Measurements from ENCODE around the gene CFAP97.

Gene CFAP97

GRCh38 chr4:185237175-185237574, 33.4 kb upstream of the CFAP97 start:
- Histone ChIP-seq H3K36me3 (ENCODE audit: control insufficient read depth in 1 of 2, insufficient read depth in 2 of 2, low read length in 2 of 2) (no peaks in the 10 kb centered on the region), H3K9me3 (ENCODE audit: control insufficient read depth in 1 of 2, low read length in 2 of 2) (no peaks in the 10 kb centered on the region), H3K4me3 (ENCODE audit: low read depth in 1 of 2, low read length in 2 of 2) (no peak overlapping the region), H3K27ac (ENCODE audit: low read length) (peak overlapping the region; percentile 46), H3K27me3 (ENCODE audit: low read depth, low read length) (no peaks in the 10 kb centered on the region), H3K4me1 (ENCODE audit: control insufficient read depth in 1 of 2, insufficient read depth in 2 of 2, low read length in 2 of 2) (peaks cover 0 to 7% of the 10 kb centered on the region in 2 donors)

GRCh38 chr4:185235843-185236503, 32.2 kb upstream of the CFAP97 start:
- peak overlapping the region; percentile 23 for H3K27ac ChIP-seq (ENCODE audit: low read length)
- no peaks in the 10 kb centered on the region for H3K36me3 ChIP-seq (ENCODE audit: control insufficient read depth in 1 of 2, insufficient read depth in 2 of 2, low read length in 2 of 2)
- H3K4me3 ChIP-seq (ENCODE audit: low read depth in 1 of 2, low read length in 2 of 2) = no peak overlapping the region
- peaks cover 0 to 7% of the 10 kb centered on the region in 2 donors for H3K4me1 ChIP-seq (ENCODE audit: control insufficient read depth in 1 of 2, insufficient read depth in 2 of 2, low read length in 2 of 2)
- no peaks in the 10 kb centered on the region for H3K9me3 ChIP-seq (ENCODE audit: control insufficient read depth in 1 of 2, low read length in 2 of 2)
- H3K27me3 ChIP-seq (ENCODE audit: low read depth, low read length) = no peaks in the 10 kb centered on the region

GRCh38 chr4:185235119-185235842, 31.5 kb upstream of the CFAP97 start:
- Histone ChIP-seq H3K9me3 (ENCODE audit: control insufficient read depth in 1 of 2, low read length in 2 of 2) (no peaks in the 10 kb centered on the region), H3K27ac (ENCODE audit: low read length) (no peak overlapping the region), H3K4me3 (ENCODE audit: low read depth in 1 of 2, low read length in 2 of 2) (no peak overlapping the region)

GRCh38 chr4:185232370-185232769, 28.6 kb upstream of the CFAP97 start:
- Histone ChIP-seq H3K27ac (ENCODE audit: low read length) (no peak overlapping the region), H3K27me3 (ENCODE audit: low read depth, low read length) (no peaks in the 10 kb centered on the region), H3K4me1 (ENCODE audit: control insufficient read depth in 1 of 2, insufficient read depth in 2 of 2, low read length in 2 of 2) (peaks cover 0 to 11% of the 10 kb centered on the region in 2 donors), H3K4me3 (ENCODE audit: low read depth in 1 of 2, low read length in 2 of 2) (no peak overlapping the region), H3K9me3 (ENCODE audit: control insufficient read depth in 1 of 2, low read length in 2 of 2) (no peaks in the 10 kb centered on the region), H3K36me3 (ENCODE audit: control insufficient read depth in 1 of 2, insufficient read depth in 2 of 2, low read length in 2 of 2) (no peaks in the 10 kb centered on the region)

More at GRCh38 chr4:185235119-185235842, 31.5 kb upstream of the CFAP97 start:
- Histone ChIP-seq H3K36me3 (ENCODE audit: control insufficient read depth in 1 of 2, insufficient read depth in 2 of 2, low read length in 2 of 2) (no peaks in the 10 kb centered on the region), H3K4me1 (ENCODE audit: control insufficient read depth in 1 of 2, insufficient read depth in 2 of 2, low read length in 2 of 2) (peaks cover 0 to 7% of the 10 kb centered on the region in 2 donors), H3K27me3 (ENCODE audit: low read depth, low read length) (no peaks in the 10 kb centered on the region)

- Histone ChIP-seq H3K27me3 (ENCODE audit: low read depth, low read length) (no peaks in the 10 kb centered on the region), H3K4me3 (ENCODE audit: low read depth in 1 of 2, low read length in 2 of 2) (no peak overlapping the region), H3K27ac (ENCODE audit: low read length) (no peak overlapping the region), H3K36me3 (ENCODE audit: control insufficient read depth in 1 of 2, insufficient read depth in 2 of 2, low read length in 2 of 2) (no peaks in the 10 kb centered on the region), H3K9me3 (ENCODE audit: control insufficient read depth in 1 of 2, low read length in 2 of 2) (no peaks in the 10 kb centered on the region), H3K4me1 (ENCODE audit: control insufficient read depth in 1 of 2, insufficient read depth in 2 of 2, low read length in 2 of 2) (peaks cover 0 to 8% of the 10 kb centered on the region in 2 donors)
Measured at GRCh38 chr4:185229021-185229818, 25.4 kb upstream of the CFAP97 start.

GRCh38 chr4:185227713-185228278, 24.0 kb upstream of the CFAP97 start:
- H3K4me3 ChIP-seq (ENCODE audit: low read depth in 1 of 2, low read length in 2 of 2) = no peak overlapping the region
- no peaks in the 10 kb centered on the region for H3K36me3 ChIP-seq (ENCODE audit: control insufficient read depth in 1 of 2, insufficient read depth in 2 of 2, low read length in 2 of 2)
- H3K9me3 ChIP-seq (ENCODE audit: control insufficient read depth in 1 of 2, low read length in 2 of 2) = no peaks in the 10 kb centered on the region
- H3K27me3 ChIP-seq (ENCODE audit: low read depth, low read length) = no peaks in the 10 kb centered on the region
- no peak overlapping the region for H3K27ac ChIP-seq (ENCODE audit: low read length)
- peaks cover 0 to 8% of the 10 kb centered on the region in 2 donors for H3K4me1 ChIP-seq (ENCODE audit: control insufficient read depth in 1 of 2, insufficient read depth in 2 of 2, low read length in 2 of 2)

GRCh38 chr4:185227131-185227551, 23.3 kb upstream of the CFAP97 start:
- no peaks in the 10 kb centered on the region for H3K36me3 ChIP-seq (ENCODE audit: control insufficient read depth in 1 of 2, insufficient read depth in 2 of 2, low read length in 2 of 2)
- H3K4me3 ChIP-seq (ENCODE audit: low read depth in 1 of 2, low read length in 2 of 2) = no peak overlapping the region
- no peaks in the 10 kb centered on the region for H3K27me3 ChIP-seq (ENCODE audit: low read depth, low read length)
- H3K9me3 ChIP-seq (ENCODE audit: control insufficient read depth in 1 of 2, low read length in 2 of 2) = no peaks in the 10 kb centered on the region
- peaks cover 0 to 8% of the 10 kb centered on the region in 2 donors for H3K4me1 ChIP-seq (ENCODE audit: control insufficient read depth in 1 of 2, insufficient read depth in 2 of 2, low read length in 2 of 2)
- peak overlapping the region; percentile 9 for H3K27ac ChIP-seq (ENCODE audit: low read length)

- Histone ChIP-seq H3K4me3 (ENCODE audit: low read depth in 1 of 2, low read length in 2 of 2) (no peak overlapping the region), H3K36me3 (ENCODE audit: control insufficient read depth in 1 of 2, insufficient read depth in 2 of 2, low read length in 2 of 2) (no peaks in the 10 kb centered on the region), H3K4me1 (ENCODE audit: control insufficient read depth in 1 of 2, insufficient read depth in 2 of 2, low read length in 2 of 2) (peaks cover 0 to 8% of the 10 kb centered on the region in 2 donors), H3K27ac (ENCODE audit: low read length) (no peak overlapping the region), H3K27me3 (ENCODE audit: low read depth, low read length) (no peaks in the 10 kb centered on the region), H3K9me3 (ENCODE audit: control insufficient read depth in 1 of 2, low read length in 2 of 2) (no peaks in the 10 kb centered on the region)
Measured at GRCh38 chr4:185225940-185226339, 22.1 kb upstream of the CFAP97 start.

GRCh38 chr4:185224597-185224996, 20.8 kb upstream of the CFAP97 start:
- no peak overlapping the region for H3K4me3 ChIP-seq (ENCODE audit: low read depth in 1 of 2, low read length in 2 of 2)
- H3K9me3 ChIP-seq (ENCODE audit: control insufficient read depth in 1 of 2, low read length in 2 of 2) = no peaks in the 10 kb centered on the region
- no peaks in the 10 kb centered on the region for H3K36me3 ChIP-seq (ENCODE audit: control insufficient read depth in 1 of 2, insufficient read depth in 2 of 2, low read length in 2 of 2)
- no peak overlapping the region for H3K27ac ChIP-seq (ENCODE audit: low read length)
- H3K27me3 ChIP-seq (ENCODE audit: low read depth, low read length) = no peaks in the 10 kb centered on the region
- H3K4me1 ChIP-seq (ENCODE audit: control insufficient read depth in 1 of 2, insufficient read depth in 2 of 2, low read length in 2 of 2) = peaks cover 0 to 12% of the 10 kb centered on the region in 2 donors

GRCh38 chr4:185222598-185222997, 18.8 kb upstream of the CFAP97 start:
- Histone ChIP-seq H3K27ac (ENCODE audit: low read length) (no peak overlapping the region), H3K27me3 (ENCODE audit: low read depth, low read length) (no peaks in the 10 kb centered on the region), H3K4me3 (ENCODE audit: low read depth in 1 of 2, low read length in 2 of 2) (no peak overlapping the region), H3K36me3 (ENCODE audit: control insufficient read depth in 1 of 2, insufficient read depth in 2 of 2, low read length in 2 of 2) (no peaks in the 10 kb centered on the region), H3K9me3 (ENCODE audit: control insufficient read depth in 1 of 2, low read length in 2 of 2) (no peaks in the 10 kb centered on the region), H3K4me1 (ENCODE audit: control insufficient read depth in 1 of 2, insufficient read depth in 2 of 2, low read length in 2 of 2) (peaks cover 0 to 17% of the 10 kb centered on the region in 2 donors)

- Histone ChIP-seq H3K27me3 (ENCODE audit: low read depth, low read length) (no peaks in the 10 kb centered on the region), H3K36me3 (ENCODE audit: control insufficient read depth in 1 of 2, insufficient read depth in 2 of 2, low read length in 2 of 2) (no peaks in the 10 kb centered on the region), H3K27ac (ENCODE audit: low read length) (no peak overlapping the region), H3K9me3 (ENCODE audit: control insufficient read depth in 1 of 2, low read length in 2 of 2) (no peaks in the 10 kb centered on the region), H3K4me1 (ENCODE audit: control insufficient read depth in 1 of 2, insufficient read depth in 2 of 2, low read length in 2 of 2) (peaks cover 0 to 13% of the 10 kb centered on the region in 2 donors), H3K4me3 (ENCODE audit: low read depth in 1 of 2, low read length in 2 of 2) (no peak overlapping the region)
Measured at GRCh38 chr4:185221912-185222311, 18.1 kb upstream of the CFAP97 start.

Measured in muscle layer of duodenum (tissue), 2 donors.